ENCODE data around the gene TTLL11. TPM values are rescaled to one million over a fixed set of nuclear protein-coding genes. Genes with fewer than 3 reads are reported as not detected.
"Not testable (repeated sequence)": the region's sequence is repeated elsewhere in the genome, so short reads cannot be mapped to it uniquely, and the experiment has no call there.

The TTLL11 gene
- total RNA-seq, 1 donor = 7.3 TPM

DNA sequence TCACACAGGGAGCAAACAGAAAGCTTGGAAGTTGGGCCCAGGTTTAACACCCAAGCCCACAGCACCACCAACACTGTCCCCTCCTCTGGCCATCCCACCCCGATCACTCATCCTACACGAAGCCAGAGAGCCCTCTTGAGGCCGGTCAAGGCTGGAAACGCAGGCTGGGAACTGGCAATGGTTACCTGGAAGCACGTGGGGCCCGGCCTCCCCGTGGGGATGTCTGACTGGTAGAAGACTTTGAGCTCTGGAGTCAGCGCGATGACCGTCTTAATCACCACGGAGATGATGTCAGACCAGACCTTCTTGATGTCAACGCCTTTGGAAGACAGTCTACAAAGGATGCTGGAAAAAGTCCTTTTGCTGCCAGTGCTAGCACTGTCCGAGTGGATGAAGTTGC lies 104.1 kb downstream of the TTLL11 start:
- no peak overlapping the region for H3K4me3 ChIP-seq (ENCODE audit: low read depth, low read length)
- TF ChIP-seq, protein P1, sequence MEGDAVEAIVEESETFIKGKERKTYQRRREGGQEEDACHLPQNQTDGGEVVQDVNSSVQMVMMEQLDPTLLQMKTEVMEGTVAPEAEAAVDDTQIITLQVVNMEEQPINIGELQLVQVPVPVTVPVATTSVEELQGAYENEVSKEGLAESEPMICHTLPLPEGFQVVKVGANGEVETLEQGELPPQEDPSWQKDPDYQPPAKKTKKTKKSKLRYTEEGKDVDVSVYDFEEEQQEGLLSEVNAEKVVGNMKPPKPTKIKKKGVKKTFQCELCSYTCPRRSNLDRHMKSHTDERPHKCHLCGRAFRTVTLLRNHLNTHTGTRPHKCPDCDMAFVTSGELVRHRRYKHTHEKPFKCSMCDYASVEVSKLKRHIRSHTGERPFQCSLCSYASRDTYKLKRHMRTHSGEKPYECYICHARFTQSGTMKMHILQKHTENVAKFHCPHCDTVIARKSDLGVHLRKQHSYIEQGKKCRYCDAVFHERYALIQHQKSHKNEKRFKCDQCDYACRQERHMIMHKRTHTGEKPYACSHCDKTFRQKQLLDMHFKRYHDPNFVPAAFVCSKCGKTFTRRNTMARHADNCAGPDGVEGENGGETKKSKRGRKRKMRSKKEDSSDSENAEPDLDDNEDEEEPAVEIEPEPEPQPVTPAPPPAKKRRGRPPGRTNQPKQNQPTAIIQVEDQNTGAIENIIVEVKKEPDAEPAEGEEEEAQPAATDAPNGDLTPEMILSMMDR (IDR thresholded peaks at IDR 0.05; ENCODE audit: insufficient read depth, low read length) = peak; percentile 11
- no peak for DNase-seq (ENCODE audit: low read depth)

DNA sequence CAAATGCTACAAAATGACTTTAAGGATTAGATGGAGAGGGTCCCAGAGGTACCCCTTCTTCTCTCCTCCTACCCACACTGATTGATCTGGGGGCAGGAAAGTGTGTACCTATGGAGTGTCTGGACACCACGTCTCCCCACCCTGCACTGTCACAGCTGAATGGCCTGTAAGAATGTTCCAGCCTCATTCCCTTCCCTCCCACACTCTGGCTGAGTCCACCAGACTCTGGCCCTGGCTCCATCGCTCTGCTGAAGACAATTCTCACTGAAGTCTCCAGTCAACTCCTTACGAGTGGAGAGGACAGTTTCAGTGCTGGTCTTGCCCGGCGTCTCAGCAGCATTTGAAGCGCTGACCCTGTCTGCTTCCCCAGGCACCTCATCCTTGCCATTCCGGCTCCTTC lies 105.8 kb downstream of the TTLL11 start:
- TF ChIP-seq, protein P1 (IDR thresholded peaks at IDR 0.05; ENCODE audit: insufficient read depth, low read length) = no peak
- no peak for DNase-seq (ENCODE audit: low read depth)

DNA sequence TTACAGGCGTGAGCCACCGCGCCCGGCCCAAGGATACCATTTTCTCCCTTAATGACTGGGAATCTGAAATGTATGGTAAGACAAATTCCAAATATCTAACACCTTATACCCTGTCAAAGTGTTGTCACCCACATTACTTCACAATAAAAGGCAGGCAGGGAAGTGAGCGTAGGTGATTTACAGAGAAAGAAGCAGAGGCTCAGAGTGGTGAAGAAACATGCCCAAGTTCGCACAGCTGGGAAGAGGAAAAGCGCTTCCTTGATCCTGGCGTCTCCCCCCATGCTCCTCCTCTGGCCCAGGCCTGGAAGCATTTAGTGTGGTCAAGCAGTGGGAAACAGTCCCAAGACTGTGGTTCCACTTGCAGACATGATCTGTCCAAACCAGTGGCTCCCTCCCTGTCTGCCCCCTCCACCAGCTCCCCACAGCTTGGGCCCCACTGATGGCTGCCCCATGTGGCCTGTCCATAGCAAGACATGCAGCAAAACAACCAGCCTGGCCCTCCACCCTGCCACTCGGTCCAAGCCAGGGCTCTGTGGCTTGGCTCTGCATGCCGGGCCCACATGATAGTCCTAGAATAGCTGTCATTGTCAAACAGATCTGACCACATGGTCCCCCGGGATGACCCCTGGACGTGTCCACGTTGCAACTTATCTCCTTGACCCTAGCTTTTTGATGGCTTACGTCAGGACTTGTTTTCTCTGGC lies 107.2 kb downstream of the TTLL11 start:
- TF ChIP-seq, protein P1 (IDR thresholded peaks at IDR 0.05; ENCODE audit: insufficient read depth, low read length) = peak; percentile 55
- H3K4me3 ChIP-seq (ENCODE audit: low read depth, low read length) = no peak overlapping the region
- peak; percentile 88 for DNase-seq (ENCODE audit: low read depth)

More for the DNA sequence above, 105.8 kb downstream of the TTLL11 start:
- no peak overlapping the region for H3K4me3 ChIP-seq (ENCODE audit: low read depth, low read length)

DNA sequence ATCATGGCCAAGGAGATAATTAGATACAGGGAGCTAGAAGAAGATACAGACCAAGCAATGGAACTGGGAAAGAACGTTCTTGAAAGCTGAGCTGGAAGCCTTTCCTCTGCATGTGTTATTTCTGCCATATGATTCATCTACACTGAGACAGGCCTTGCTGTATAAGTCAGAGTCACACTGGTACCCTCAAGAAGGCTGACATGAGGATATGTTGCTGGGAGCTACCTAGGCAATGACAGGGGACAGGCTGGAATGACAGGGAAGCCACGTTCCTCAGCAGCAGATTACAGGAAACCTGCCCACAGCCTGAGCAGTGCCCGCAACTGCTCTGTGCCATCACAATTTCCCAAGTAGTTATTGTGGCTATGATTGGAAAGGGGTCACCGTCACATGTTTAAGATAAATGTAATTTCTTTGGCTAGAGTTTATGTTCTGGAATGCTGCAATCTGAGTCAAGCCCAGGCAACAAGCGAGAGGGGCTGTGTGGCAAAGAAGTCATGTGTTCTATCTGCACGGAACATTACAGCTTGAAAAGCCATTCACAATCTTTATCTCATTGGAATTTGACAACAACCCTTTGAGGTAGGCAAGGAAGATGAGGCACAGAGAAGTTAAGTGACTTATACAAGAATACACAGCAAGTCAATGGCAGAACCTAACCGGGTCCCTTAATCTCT lies 108.2 kb downstream of the TTLL11 start:
- no peak overlapping the region for H3K4me3 ChIP-seq (ENCODE audit: low read depth, low read length)
- DNase-seq (ENCODE audit: low read depth) = peak; percentile 97
- TF ChIP-seq, protein P1 (IDR thresholded peaks at IDR 0.05; ENCODE audit: insufficient read depth, low read length) = no peak

DNA sequence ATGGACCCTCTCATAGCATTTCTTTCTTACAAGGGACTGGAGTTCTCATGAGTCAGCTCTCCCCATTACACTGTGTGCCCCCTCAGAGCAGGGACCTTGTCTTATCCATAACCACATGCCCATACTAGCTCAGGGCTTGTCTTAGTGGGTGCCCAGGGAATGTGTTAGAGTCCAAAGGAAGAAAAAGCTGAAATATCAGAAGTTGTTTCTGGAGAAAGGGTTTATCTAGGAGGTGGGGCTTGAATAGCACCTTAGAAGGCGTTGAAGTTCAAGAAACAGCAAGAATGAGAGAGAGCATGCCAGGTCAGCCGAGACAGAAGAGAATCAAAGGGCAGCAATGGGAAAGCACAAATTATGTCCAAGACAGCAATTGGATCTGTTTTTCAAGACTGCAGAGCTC lies 109.4 kb downstream of the TTLL11 start:
- no peak for DNase-seq (ENCODE audit: low read depth)
- no peak overlapping the region for H3K4me3 ChIP-seq (ENCODE audit: low read depth, low read length)
- TF ChIP-seq, protein P1 (IDR thresholded peaks at IDR 0.05; ENCODE audit: insufficient read depth, low read length) = no peak

DNA sequence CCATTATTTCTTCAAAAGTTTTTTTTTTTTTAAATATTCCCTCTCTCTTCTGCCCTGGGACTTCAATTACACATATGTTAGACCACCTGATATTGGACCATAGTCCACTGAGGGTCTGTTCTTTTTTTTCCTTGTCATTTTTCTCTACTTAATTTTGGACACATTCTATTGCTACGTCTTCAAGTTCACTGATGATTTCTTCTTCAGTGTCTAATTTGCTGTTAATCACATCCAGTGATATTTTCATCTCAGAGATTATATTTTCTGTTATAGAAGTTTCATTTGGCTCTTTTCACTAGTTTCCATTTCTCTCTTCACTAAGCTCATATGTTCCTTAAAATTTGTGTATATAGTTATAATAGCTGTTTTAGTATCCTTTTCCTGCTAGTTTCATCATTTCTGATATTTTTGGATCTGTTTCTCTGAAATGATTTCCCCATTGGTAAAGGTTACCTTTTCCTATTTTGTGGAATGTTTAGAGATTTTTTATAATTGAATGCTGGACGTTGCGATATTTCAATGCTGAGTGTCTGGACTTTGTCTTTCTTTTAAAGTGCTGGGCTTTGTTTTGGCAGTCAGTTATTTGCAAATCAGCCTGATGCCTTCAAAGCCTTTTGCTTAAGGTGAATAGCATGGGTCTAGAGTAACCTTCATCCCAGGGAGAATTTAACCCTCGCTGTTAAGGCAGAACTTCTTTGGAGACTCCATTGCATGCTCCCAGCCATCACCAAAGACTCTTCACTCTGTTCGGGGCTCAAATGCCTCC lies 111.8 kb downstream of the TTLL11 start:
- no peak for DNase-seq (ENCODE audit: low read depth)
- TF ChIP-seq, protein P1 (IDR thresholded peaks at IDR 0.05; ENCODE audit: insufficient read depth, low read length) = no peak
- no peak overlapping the region for H3K4me3 ChIP-seq (ENCODE audit: low read depth, low read length)

DNA sequence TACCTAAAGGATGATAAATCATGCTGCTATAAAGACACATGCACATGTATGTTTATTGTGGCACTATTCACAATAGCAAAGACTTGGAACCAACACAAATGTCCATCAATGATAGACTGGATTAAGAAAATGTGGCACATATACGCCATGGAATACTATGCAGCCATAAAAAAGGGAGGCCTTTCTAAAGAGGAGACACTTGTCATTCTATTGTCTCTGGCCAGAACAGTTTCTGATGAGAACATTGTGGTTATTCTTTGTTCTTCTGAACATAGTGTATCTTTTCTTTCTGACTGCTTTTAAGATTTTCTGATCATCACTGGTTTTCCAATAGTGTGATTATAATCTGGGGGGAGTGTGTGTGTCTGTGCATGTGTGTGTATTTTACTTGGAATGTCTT lies 112.4 kb downstream of the TTLL11 start:
- not testable (repeated sequence) for DNase-seq (ENCODE audit: low read depth); H3K4me3 ChIP-seq (ENCODE audit: low read depth, low read length)
